Measurements from ENCODE around the gene RUNX2.

Gene RUNX2

DNA sequence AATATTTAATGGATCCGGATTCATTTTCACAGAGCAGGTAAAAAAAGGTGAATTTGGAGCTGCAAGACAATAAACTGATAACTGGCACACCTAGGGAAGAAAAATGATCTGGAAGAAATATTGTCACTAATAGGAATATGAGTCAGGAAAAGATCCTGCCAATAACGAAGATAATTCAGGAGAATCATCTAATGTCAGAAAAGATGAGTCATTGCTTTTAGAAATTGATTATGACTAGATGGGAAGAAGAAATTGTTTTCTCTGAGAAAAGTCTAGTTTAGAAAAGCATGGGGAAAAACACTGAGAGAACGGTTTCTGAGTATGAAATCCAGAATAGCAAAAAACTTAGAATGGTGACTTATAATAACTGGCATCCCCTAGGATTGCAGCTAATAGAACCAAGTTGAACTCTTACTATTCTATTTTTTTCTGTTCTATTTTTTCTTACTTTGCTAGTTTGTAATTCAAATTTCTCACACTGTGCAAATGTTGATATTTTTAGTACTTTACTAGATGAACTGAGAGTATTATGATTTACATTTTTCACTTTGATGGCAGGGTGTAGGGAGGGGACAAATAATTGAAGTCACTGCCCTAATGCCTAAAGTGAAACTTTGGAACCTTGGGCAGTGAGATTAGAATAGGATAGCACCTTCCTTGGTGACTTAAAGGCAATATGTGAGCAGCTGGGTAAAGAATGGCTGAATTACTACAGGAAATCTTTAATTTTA lies 87.8 kb downstream of the RUNX2 start:
- DNase-seq = no peak

DNA sequence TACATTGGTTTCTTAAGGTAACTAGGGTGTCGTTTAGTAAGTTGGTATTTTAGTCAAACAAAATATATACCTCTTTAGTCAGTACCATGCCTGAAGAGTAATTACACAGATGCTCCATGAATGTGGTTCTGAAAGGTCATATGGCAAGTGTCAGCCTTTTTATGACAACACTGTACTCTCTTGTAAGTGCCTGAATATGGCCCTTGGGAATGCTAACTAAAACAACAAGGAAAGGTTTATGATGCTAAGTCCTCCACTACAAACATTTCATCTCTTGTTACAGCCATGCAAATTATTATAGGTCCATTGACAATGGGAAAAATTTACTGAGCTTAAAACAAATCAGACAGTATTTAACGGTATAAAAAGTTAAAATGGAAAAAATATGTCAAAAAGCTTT lies 88.6 kb downstream of the RUNX2 start:
- DNase-seq = no peak

DNA sequence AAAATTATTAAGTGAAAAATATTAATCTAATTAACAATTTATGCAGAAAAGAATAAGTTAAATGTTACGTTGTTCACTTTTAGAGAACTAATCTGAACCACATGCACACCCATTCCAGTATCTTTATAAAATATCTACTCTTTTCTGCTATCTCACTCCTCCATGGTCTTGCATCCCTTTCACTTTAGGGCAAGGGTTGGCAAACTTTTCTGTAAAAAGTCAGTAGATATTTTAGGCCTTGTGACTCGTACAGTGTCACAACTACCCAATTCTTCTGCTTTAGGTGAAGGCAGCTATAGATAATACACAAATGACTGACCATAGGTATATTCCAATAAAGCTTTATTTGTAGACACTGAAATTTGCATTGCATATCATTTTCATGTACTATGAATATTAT lies 89.3 kb downstream of the RUNX2 start:
- peak in 1 of 2 experiments; percentile 17 for DNase-seq

DNA sequence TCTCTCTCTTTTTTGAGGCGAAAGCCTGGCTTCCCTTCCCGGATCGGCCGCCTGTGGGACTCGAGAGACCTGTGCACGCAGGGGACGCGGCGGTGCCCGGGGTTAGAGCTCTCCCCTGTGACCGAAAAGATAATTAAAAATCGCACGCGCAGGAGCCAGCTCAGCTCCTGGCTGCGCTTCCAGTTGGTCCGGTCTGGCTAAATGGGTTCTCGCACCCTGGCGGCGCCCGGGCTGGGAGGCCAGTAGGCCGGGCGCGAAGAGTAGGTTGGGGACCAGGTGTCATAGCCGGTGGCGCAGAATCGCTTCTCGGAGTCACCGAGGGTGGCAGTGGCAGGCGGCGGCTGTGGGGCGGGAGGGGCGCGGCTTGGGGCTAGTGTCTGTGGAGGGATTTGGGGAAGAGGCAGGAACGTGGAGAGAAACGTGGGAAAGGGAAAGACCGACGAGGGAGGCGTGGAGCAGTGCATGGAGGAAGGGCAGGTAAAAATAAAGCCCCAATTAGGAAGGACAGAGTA lies 91.5 kb downstream of the RUNX2 start:
- peak; percentile 81 to 85 for DNase-seq

DNA sequence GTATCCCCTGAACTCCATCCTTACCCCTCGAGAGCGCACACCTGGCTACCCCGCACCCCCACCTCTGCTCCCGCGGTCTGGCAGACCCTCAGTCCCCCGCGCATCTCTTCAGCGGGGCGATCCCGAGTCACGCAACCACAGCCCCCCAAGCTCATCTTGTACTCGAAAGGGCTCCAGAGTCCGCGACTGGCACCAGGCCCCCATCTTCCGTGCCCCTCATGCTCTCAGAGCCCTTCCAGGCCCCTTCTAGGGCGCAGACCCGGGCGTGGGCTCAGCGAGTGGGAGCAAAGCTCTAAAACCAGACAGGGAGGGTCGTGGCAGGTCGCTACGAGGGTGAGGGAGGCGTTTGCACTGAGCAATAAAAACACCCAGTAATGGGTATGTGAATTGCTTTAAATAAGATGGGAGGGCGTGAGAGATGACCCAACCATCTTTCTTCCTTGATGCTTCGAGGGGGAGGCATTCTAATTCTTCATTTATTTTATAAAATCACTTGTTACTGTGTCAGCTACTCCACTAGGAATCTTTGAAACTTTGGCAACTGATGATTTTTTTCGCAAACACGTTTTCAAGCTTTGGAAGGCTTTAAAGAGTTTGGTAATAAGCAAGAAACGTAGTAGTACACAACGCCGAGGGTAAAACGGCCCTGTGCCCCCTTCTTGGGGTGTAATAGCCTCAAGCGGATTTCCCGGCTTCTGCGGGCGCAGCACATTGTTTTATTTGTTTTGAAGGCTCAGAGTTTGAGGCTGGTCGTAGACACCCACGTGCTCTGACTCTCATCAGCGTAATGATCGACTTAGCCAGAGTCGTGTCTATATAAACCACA lies 92.2 kb downstream of the RUNX2 start:
- no peak for DNase-seq

DNA sequence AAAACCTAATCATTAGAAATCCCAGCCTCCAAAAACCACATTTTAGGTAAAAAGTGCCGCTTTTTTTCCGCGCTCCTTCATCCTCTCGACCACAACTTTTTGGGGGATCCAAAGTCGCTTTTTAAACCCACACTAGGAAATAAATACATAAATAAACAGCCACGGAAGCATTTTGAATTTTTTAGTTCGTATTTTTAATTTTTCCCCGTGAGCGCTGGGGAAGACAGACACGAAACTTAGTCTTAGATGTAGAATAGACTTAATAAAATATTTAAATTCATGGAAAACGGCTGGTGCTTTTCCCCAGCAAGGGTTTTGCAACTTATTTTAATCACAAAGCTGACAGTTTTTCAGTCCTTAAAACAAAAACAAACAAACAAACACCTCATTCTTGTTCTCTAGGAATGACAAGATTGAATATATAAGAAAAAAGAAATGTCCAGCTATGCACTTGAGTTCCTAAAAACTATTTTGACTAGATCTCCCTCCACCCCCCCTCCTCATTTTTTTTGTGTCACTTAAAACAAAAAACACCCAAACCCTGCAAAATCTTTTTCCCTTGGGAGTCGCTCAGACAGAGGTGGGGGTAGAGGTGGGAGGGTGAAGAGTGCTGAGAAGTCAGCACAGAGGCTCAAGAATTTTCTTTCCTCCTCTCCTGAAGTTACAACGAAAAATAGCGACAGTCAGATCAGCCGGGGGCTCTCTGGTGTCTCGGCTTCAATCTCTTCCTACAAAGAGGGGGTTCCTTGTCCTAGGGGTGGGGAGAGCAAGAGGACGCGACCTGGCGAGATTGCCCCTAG lies 93.0 kb downstream of the RUNX2 start:
- DNase-seq = peak in 1 of 2 experiments; percentile 47

DNA sequence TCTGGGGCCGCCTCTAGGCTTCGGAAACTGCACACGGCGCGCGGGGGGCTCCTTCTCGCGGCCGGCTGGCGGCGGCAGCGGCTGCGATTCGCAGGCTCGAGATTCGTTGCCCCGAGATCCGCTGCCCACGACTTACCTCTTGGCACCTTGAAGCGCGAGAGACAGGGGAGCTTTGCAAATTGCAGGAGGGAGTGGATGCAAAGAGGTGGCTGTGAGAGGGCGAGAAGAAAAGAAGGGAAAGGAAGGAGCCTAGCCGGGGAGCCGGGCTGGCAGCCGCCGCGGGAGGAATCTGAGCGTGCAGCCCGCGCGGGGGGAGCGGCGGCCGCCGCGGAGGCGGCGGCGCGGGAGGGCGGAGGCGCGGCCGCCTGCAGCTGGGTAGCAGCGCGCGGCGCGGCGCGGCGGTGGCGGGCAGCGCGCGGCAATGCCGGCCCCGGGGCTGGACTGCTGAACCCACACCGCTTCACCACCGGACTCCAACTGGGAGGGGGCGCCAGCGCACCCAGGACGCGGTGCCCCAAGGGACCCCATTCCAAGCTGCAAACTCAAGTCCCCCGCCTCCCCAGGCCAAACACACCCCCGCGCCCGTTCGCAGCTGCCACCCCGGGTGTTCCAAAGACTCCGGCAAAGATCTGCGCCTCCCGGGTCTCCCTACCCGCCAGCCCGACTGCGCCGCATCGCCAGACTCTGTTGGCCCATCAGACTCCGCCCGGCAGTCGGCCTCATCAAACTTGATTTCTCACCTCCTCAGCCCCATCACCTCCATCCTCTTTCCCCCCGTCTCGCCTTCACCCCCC lies 93.8 kb downstream of the RUNX2 start:
- DNase-seq = peak; percentile 54 to 57

DNA sequence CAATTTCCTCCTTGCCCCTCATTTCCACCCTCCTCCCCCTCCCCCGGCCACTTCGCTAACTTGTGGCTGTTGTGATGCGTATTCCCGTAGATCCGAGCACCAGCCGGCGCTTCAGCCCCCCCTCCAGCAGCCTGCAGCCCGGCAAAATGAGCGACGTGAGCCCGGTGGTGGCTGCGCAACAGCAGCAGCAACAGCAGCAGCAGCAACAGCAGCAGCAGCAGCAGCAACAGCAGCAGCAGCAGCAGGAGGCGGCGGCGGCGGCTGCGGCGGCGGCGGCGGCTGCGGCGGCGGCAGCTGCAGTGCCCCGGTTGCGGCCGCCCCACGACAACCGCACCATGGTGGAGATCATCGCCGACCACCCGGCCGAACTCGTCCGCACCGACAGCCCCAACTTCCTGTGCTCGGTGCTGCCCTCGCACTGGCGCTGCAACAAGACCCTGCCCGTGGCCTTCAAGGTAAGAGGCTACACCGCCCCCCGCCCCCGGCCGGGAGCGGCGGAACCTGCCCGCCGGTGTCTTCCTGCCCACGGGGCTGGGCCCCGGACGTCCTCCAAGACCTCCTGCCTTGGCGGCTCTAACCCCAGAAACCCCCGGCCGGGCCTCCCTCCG lies 94.5 kb downstream of the RUNX2 start:
- DNase-seq = peak; percentile 44 to 53

DNA sequence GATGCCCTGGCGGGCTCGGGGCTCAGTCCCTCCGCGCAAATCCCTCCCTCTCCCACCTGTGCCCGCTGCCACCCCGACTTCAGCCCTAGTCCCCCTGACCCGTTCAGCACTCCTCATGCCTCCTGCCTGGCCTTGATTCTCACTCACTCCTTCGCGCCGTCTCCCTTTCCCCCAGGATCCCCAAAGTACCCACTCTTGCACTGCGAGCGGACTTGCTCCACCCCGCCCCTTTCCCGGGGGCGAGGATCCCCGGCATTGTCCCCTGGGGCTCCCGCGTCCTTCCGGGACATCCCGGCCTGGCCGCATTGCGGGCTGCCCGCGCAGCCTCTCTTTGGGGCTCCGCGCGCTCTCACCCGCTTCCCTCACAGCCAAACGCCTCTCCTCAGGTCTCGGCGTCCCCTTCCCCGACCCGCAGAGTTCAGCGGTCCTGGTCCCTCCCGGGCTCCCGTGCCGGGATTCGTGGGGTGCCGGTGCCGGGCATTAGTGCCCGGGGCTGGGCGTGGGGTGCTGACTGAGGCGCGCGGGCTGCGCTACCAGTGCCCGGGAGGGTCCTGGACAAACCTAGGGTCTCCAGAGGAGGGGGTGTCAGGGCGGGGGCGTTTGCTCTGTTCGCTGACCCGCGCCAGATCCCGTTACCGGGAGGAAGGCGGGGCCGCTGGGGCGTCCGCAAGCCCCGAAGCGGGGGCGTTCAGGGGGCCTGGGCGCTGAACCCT lies 95.1 kb downstream of the RUNX2 start:
- DNase-seq = no peak

DNA sequence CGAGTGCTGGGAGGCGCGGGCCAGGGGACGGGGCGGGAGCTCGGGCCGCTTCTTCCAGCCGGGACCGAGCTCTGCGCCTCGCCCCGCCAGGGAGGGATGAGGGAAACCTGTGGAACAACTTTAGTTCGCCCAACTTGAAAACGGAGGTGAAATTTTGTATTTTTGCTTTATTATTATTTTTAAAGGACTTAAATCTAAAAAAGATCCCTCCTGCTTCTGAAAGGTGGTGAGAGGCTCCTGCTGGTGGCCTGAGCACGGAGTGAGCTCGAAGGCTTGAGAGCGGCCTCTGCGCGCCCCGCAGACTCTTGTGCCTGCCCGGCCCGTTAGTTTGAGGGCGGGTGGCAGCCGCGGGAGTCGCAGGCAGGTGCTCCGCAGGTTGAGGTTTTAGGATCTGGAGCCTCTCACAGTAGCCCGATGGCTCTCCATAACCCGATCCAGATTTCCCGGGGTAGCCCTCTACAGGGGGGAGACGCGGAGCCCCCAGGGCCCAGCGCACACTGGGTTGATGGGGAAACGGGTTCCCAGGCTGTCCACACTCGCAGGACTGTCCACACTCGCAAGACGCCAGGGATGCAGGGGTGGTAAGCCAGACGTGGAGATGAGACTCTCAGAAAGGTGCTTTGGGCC lies 95.8 kb downstream of the RUNX2 start:
- peak in 1 of 2 experiments; percentile 35 for DNase-seq

DNA sequence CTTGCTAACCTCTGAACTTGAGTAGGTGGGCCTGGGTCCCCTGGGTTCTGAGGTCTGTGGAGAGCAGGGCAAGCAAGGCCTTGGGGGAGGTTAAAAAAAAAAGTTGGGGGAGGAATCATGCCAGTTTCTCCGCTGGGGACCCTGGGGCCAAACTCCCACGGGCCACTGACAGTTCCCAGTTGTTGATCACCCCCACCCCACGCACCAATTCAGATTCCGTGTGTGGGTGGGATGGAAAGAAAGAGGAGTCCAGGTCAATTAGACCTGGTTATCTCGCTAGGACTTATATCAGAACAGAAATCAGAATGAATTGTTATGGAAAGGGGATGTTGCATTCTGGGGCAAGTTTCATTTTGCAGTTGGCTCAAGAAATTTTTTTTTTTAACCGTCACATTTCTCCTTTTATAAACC lies 96.3 kb downstream of the RUNX2 start:
- DNase-seq = peak; percentile 31 to 46

DNA sequence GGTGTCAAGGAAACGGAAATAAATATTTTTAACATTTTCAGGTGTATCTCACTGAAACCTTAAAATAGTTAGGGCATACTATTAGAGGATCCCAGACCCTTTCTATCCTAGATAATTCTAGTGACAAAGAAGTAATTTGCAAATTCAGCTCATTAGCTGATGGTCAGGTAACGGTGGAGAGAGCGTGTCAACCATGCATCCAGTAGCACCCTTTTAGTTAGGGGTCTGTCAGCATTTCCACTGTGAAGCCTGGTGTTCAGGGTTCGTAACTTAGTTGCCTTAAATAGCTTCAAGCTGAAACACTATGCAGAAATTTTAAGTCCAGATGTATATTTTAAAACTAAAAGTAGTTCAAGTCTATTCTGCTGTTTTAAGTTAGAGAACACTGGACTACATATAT lies 98.1 kb downstream of the RUNX2 start:
- DNase-seq = no peak

DNA sequence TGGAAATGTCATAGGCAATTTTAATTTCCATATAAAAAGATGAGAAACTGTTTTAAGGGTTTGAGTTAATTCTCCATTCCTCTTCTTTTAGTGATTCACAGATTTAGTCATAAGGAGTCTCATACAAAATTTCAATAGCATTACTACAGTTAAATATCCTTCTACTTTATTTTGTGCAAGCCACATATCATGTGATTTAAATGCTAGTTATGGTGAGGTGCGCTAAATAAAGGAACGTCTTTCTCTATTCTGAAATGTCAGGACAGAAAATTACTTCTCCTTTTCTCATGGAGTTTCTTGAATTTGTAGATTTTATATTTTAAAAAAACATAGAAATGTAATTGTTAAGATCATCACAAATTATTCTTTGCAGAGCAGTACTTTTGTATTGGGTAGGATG lies 99.6 kb downstream of the RUNX2 start:
- DNase-seq = peak; percentile 32 to 56

DNA sequence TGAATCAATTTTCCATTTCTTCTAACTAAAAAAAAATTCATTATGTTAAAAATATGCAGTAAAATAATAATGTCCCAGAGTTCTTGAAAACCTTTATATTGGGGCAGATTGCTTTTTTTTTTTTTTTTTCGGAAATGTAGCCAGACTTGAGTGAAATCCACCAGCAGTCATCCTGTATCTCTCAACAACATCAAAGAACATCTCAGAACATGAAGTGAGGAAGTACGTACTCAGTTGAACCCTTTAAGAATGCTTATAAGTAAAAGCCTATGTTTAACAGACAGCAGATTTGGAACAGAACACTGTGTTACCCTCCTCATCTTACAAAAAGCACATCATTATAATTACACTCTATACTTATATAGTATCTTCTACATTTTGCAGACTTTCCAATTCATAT lies 100.6 kb downstream of the RUNX2 start:
- no peak for DNase-seq

DNA sequence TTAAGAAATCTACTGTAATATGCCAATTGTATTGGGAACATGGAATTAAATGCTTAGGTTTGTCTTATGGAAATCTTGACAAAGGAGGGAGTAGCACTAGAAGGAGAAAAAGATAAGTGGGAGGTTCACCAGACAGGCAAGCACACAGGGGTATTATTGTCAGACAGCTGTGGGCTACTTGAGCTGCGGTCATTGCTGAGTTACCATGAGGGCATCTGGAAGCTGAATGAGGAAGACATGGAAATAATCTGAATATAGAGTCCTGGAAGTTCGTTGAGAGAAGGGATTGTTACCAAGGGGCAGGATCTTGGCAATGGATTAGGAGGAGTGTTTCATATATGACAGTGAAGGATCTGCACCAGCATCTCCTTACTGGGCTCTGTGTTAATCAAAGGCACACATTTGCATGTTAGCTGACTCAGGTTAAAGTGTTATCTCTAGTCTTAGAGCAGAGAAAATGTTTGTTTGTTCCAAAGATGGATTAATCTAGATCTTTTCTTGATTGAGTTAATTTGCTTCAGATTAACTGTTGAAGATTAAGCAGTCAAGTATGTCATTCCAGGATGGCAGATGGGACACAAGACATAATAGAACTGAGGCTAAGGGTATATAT lies 102.6 kb downstream of the RUNX2 start:
- no peak for DNase-seq

DNA sequence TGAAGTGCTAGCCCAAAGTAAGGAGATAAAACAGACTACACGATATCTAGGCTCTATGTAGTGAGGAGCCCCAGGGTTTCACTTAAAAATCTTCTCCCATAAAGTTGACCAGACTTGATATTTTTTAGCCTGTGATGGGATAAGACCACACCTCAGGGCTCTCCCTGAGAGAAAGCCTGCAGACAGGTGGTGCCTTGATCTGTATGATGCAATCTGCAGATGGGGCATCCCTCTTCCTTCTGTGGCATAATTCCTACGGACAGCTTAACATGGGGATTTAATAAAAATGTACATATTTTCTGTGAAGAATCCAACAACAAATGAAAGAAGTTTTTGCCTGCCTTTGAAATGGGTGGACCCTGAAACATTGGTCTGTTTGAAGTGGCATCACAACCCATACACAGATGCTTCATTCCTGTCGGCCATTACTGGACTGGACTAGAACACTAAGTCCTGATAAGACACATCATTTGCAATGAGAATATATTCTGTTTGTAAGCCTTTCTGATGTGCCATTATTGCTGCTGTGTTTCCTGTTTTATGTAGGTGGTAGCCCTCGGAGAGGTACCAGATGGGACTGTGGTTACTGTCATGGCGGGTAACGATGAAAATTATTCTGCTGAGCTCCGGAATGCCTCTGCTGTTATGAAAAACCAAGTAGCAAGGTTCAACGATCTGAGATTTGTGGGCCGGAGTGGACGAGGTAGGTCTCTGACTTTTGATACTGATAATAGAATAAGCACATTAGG lies 103.4 kb downstream of the RUNX2 start:
- DNase-seq = no peak

DNA sequence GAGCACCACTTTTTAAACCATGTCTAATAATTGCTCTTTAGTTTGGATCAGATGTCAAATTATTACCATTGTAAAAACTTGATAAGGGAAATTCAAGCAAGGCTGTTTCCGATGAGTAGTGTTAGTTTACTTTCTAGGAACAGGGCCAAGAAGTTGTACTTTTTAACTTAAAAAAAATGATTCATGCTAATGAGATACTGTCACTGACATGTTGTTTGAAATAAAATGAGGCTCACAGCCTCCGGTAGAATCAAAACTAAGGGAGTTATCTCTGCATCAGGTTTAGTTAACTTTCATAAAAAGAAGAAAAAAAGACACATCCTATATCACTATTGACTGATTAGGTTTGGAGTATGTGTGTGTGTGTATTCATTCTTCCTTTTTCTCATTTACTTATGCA lies 104.8 kb downstream of the RUNX2 start:
- DNase-seq = no peak

DNA sequence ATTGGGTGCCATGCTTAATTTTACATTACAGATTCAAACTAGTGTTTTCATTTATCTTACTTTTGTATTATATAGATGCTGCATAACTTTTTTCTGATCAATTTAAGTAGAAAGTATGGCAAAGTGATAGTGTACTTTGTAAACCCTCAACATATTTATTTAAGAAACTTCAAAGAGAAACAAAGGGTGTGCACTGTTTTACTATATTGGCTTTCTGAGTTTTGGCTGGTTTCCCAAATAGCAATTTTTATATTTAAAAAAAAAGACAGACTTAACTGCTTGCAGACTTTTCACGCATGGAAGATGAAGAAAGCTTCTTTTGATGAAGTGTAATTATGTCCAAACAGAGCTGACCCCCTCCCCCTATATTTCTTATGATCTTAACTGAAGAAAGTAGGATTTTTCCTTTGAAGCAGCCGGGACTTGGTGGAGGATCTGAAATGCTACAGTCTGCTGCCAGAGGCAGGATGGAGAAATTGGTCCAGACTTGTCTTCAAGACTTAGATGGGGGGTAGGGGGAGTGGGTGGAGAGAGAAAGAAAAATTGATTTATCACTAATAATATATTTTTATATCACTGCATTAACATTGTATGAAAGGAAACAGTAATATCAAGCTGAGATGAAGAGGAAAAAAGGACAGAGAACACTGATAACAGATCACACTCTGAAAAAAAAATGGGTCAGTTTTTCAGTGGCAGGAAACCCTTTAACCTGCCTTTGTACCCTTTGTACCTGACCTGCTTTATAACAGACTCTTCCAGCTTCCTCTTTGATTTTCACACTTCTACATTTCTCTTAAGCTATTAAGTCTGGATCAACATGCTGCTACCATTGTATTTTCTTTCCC lies 105.6 kb downstream of the RUNX2 start:
- DNase-seq = no peak

DNA sequence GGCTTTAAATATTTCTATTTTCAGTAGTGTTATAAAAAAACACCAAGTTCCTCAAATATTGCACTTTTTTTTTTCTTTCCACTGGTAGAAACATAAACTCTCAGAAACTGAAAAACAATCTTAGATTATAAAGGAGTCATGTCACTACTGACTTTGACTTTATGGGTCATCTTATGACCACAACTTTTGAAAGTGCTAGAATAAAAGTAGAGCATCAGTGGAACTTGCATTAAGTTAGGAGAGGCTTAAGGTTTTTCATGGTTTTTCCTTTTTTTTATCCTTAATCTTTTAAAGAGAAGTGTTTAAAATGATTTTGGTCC lies 106.2 kb downstream of the RUNX2 start:
- no peak for DNase-seq
